B cell (primary cell): ENCODE measurements around the gene AGR2. TPM values are rescaled to one million over a fixed set of nuclear protein-coding genes. Genes with fewer than 3 reads are reported as not detected.

ENCODE experiments used
- ATAC-seq: fragments of 200-7000 bp; cut with Tn5 transposase; one replicate; pipeline ENCODE4 v1.10.0; 2021; ENCODE audit warnings: low read depth, mild to moderate bottlenecking, moderate number of reproducible peaks, moderate library complexity
- CTCF ChIA-PET: fragments of 350-600 bp; sonication (Branson Sonifier 250); formaldehyde crosslinking; loops from one replicate; lab custom pipeline; 2021; ENCODE audit warnings: antibody characterized with exemption, inconsistent platforms; lab: Charles Lee
- POLR2A ChIA-PET: fragments of 350-600 bp; sonication (Branson Sonifier 250); formaldehyde crosslinking; loops from one replicate; lab custom pipeline; 2021; ENCODE audit warnings: antibody characterized with exemption; lab: Charles Lee
- DNase-seq: peaks from one replicate; pipeline ENCODE4 v3.0.0; 2013
- H2AFZ ChIP-seq: 2 replicates; pipeline ENCODE4 v1.6.1; 2012; ENCODE audit warnings: mild to moderate bottlenecking, low read depth, low read length; ENCODE audit not compliant: insufficient read depth, poor library complexity, severe bottlenecking
- H3K27ac ChIP-seq, 2 donors: 1 replicate in 1 of 2; 2 replicates in 1 of 2; pipeline ENCODE4 v1.5.1; 2012 to 2013; ENCODE audit warnings: low read length in 2 of 2, mild to moderate bottlenecking in 2 of 2, moderate library complexity in 1 of 2
- H3K27me3 ChIP-seq, 4 experiments: fragments of 200-600 bp in 1 of 4; sonication (generic) in 1 of 4; replicated peaks in 1 of 4; 1 replicate in 2 of 4; 2 replicates in 2 of 4; pipeline versions ENCODE4 v1.6.1 to v1.7.0; 2013 to 2016; ENCODE audit warnings: low read length in 3 of 4, mild to moderate bottlenecking in 2 of 4, mixed read lengths in 1 of 4, moderate library complexity in 1 of 4; ENCODE audit not compliant: insufficient read depth in 4 of 4, control insufficient read depth in 3 of 4; ENCODE audit errors: control extremely low read depth in 1 of 4
- H3K36me3 ChIP-seq, 2 experiments: replicated peaks in 1 of 2; 1 replicate in 1 of 2; 2 replicates in 1 of 2; pipeline versions ENCODE4 v1.6.1 to v1.7.1; 2013; ENCODE audit warnings: low read length in 1 of 2; ENCODE audit not compliant: insufficient read depth in 2 of 2, control insufficient read depth in 1 of 2; ENCODE audit errors: control extremely low read depth in 1 of 2, extremely low read depth in 1 of 2
- H3K4me1 ChIP-seq, 2 donors: fragments of 200-600 bp in 1 of 2; sonication (generic) in 1 of 2; 1 replicate in 1 of 2; 2 replicates in 1 of 2; pipeline versions ENCODE4 v1.5.1 to v1.6.1; 2013 to 2017; ENCODE audit warnings: low read length in 2 of 2; ENCODE audit not compliant: control insufficient read depth in 2 of 2, insufficient read depth in 2 of 2
- H3K4me2 ChIP-seq: replicated peaks from 2 replicates; pipeline ENCODE3; 2012; ENCODE audit warnings: mild to moderate bottlenecking, low read depth, low read length; ENCODE audit not compliant: poor library complexity, severe bottlenecking
- H3K4me3 ChIP-seq, 5 experiments: fragments of 200-600 bp in 1 of 5; sonication (generic) in 1 of 5; 1 replicate in 3 of 5; 2 replicates in 2 of 5; pipeline versions ENCODE4 v1.5.1 to v1.7.0; 2011 to 2016; ENCODE audit warnings: low read length in 4 of 5, mild to moderate bottlenecking in 4 of 5, low read depth in 2 of 5, control low read depth in 1 of 5, moderate library complexity in 1 of 5; ENCODE audit not compliant: insufficient read depth in 1 of 5; ENCODE audit errors: control extremely low read depth in 1 of 5, extremely low read depth in 1 of 5
- H3K79me2 ChIP-seq: fragments of 200-600 bp; sonication (generic); one replicate; pipeline ENCODE4 v1.6.0; 2016; ENCODE audit warnings: low read length; ENCODE audit not compliant: control insufficient read depth, insufficient read depth
- H3K9ac ChIP-seq: fragments of 200-600 bp; sonication (generic); 2 replicates; pipeline ENCODE4 v1.6.1; 2017; ENCODE audit warnings: mild to moderate bottlenecking, low read length, moderate library complexity
- H3K9me3 ChIP-seq, 3 donors: one replicate each; pipeline versions ENCODE4 v1.6.1 to v1.7.1; 2013; ENCODE audit warnings: low read length in 2 of 3; ENCODE audit not compliant: control insufficient read depth in 2 of 3, insufficient read depth in 1 of 3; ENCODE audit errors: control extremely low read depth in 1 of 3
- H4K20me1 ChIP-seq: 2 replicates; pipeline ENCODE4 v1.6.0; 2012; ENCODE audit warnings: mild to moderate bottlenecking, low read length; ENCODE audit not compliant: insufficient read depth, control insufficient read depth, poor library complexity, severe bottlenecking
- H3K27ac Mint-ChIP-seq: one replicate; pipeline ENCODE4 v1.8.0; 2021; ENCODE audit warnings: mixed read lengths
- H3K27me3 Mint-ChIP-seq: one replicate; pipeline ENCODE4 v1.8.0; 2021; ENCODE audit warnings: mixed read lengths
- H3K4me1 Mint-ChIP-seq: one replicate; pipeline ENCODE4 v1.8.0; 2021; ENCODE audit warnings: mixed read lengths
- H3K4me3 Mint-ChIP-seq: one replicate; pipeline ENCODE4 v1.8.0; 2021; ENCODE audit warnings: mixed read lengths
- H3K9me3 Mint-ChIP-seq: one replicate; pipeline ENCODE4 v1.8.0; 2022; ENCODE audit warnings: mixed read lengths; ENCODE audit not compliant: insufficient read depth
- CTCF ChIP-seq: fragments of 200-600 bp; IDR thresholded peaks from one replicate; pipeline ENCODE4 v1.8.0; 2022; ENCODE audit warnings: antibody characterized with exemption, mild to moderate bottlenecking
- EZH2 ChIP-seq: IDR thresholded peaks from 2 replicates; pipeline ENCODE4 v1.6.1; 2012; ENCODE audit warnings: borderline replicate concordance, low read depth, mild to moderate bottlenecking, moderate library complexity, low read length; ENCODE audit not compliant: insufficient read depth, poor library complexity, severe bottlenecking
- WGBS: methylation state at CpG from one replicate; pipeline ENCODE4 v1.1.5; 2013; ENCODE audit warnings: missing lambda C conversion rate; ENCODE audit not compliant: insufficient coverage; 5-methylcytosine and 5-hydroxymethylcytosine counted together
- intact Hi-C: fragments of 100-400 bp; cut with micrococcal nuclease; formaldehyde crosslinking; loops from one replicate; pipeline ENCODE4 v1.10.0; 2022
- polyA plus RNA-seq: library from polyadenylated mRNA; depleted of rRNA; stranded (reverse); fragments of >200 nt; gene quantifications from 2 replicates; pipeline ENCODE4 v1.2.3, GENCODE V29; 2012
- total RNA-seq, 2 donors: library from RNA; stranded (reverse); fragments of 120-200 nt in 1 of 2; gene quantifications; 1 replicate in 1 of 2; 2 replicates in 1 of 2; pipeline versions ENCODE4 v1.2.3 to v1.2.4, GENCODE V29; 2013 to 2022

The AGR2 gene
- total and polyA plus RNA-seq, 2 donors (not counting 1 experiment from before 2014, with no cell fraction given): not detected

GRCh38 chr7:16785321-16785720, 19.5 kb downstream of the AGR2 start:
- CTCF ChIA-PET: no interaction called here
- H3K4me3 Mint-ChIP-seq: no peak overlapping the region

GRCh38 chr7:16780596-16780995, 24.2 kb downstream of the AGR2 start:
- ATAC-seq (no peak), DNase-seq (no peak)
- WGBS: no CpG with 5 or more reads among the region's 1 CpG
- H2AFZ ChIP-seq: no peak overlapping the region
- Mint-ChIP-seq H3K4me3 (no peak overlapping the region), H3K9me3 (no peaks in the 10 kb centered on the region), H3K27me3 (no peaks in the 10 kb centered on the region), H3K4me1 (peaks cover 24% of the 10 kb centered on the region), H3K27ac (no peak overlapping the region)
- no peak overlapping the region for H3K4me3 ChIP-seq
- H3K9me3 ChIP-seq: no peaks in the 10 kb centered on the region
- intact Hi-C loops: no loop called here
- no peak overlapping the region for H3K4me2 ChIP-seq
- ChIA-PET CTCF (interaction anchor here (1.0 to 2.8 kb wide), 3 partner anchors 20 to 146 kb away, joined by 3 to 15 read pairs (median 3); no protein-coding TSS in a partner anchor), POLR2A (no interaction called here)
- peaks cover 23% of the 10 kb centered on the region for H3K79me2 ChIP-seq
- peaks cover 10 to 17% of the 10 kb centered on the region in 2 donors for H3K4me1 ChIP-seq
- H3K9ac ChIP-seq: no peak overlapping the region
- peaks cover 2 to 47% of the 10 kb centered on the region in 2 experiments for H3K36me3 ChIP-seq
- H4K20me1 ChIP-seq: peaks cover 36% of the 10 kb centered on the region
- H3K27ac ChIP-seq: no peak overlapping the region
- no peaks in the 10 kb centered on the region for H3K27me3 ChIP-seq
- TF ChIP-seq EZH2: no peak
- no peak for TF ChIP-seq CTCF

More at GRCh38 chr7:16785321-16785720, 19.5 kb downstream of the AGR2 start:
- Histone ChIP-seq H3K79me2 (no peaks in the 10 kb centered on the region), H3K4me2 (no peak overlapping the region), H3K4me3 (no peak overlapping the region), H3K9ac (no peak overlapping the region), H4K20me1 (peaks cover 9% of the 10 kb centered on the region), H2AFZ (no peak overlapping the region), H3K9me3 (no peaks in the 10 kb centered on the region), H3K4me1 (no peaks in the 10 kb centered on the region), H3K27ac (no peak overlapping the region), H3K36me3 (peaks cover 0 to 40% of the 10 kb centered on the region in 2 experiments), H3K27me3 (no peaks in the 10 kb centered on the region)
- WGBS: no CpG with 5 or more reads among the region's 1 CpG
- Mint-ChIP-seq H3K27ac (no peak overlapping the region), H3K4me1 (peaks cover 3% of the 10 kb centered on the region), H3K27me3 (no peaks in the 10 kb centered on the region), H3K9me3 (no peaks in the 10 kb centered on the region)
- intact Hi-C loops: no loop called here
- TF ChIP-seq CTCF (no peak), EZH2 (no peak)
- no peak for DNase-seq
- ATAC-seq: no peak
- POLR2A ChIA-PET: no interaction called here
